Body of pancreas (tissue), 4 donors: Measurements from ENCODE around the gene UTS2. TPM values are rescaled to one million over a fixed set of nuclear protein-coding genes. Genes with fewer than 3 reads are reported as not detected.

Experiments
- ATAC-seq: fragments of 150-250 bp; one replicate; pipeline ENCODE4 v1.9.1; 2016
- DNase-seq, 4 donors: peaks; one replicate each; pipeline ENCODE4 v3.0.0-alpha.2; 2019
- H3K27ac ChIP-seq, 4 donors: fragments of 200-600 bp; sonication (generic); 1 replicate in 3 of 4; 2 replicates in 1 of 4; pipeline versions ENCODE4 v1.5.1 to v1.6.1; 2016 to 2019; ENCODE audit warnings: mild to moderate bottlenecking in 1 of 4, mixed read lengths in 1 of 4, moderate library complexity in 1 of 4
- H3K27me3 ChIP-seq, 2 donors: fragments of 200-600 bp; sonication (generic); one replicate each; pipeline ENCODE4 v1.6.0; 2016; ENCODE audit warnings: mild to moderate bottlenecking in 1 of 2
- H3K36me3 ChIP-seq, 2 donors: fragments of 200-600 bp; sonication (generic); replicated peaks in 1 of 2; 2 replicates each; pipeline ENCODE4 v1.5.1; 2016; ENCODE audit warnings: low read depth in 2 of 2; ENCODE audit not compliant: insufficient read depth in 1 of 2
- H3K4me1 ChIP-seq: fragments of 200-600 bp; sonication (generic); one replicate; pipeline ENCODE4 v1.6.0; 2016
- H3K4me3 ChIP-seq, 2 donors: fragments of 200-600 bp; sonication (generic); 1 replicate in 1 of 2; 2 replicates in 1 of 2; pipeline ENCODE4 v1.5.1; 2016 to 2019
- H3K9me3 ChIP-seq, 3 donors: fragments of 200-600 bp; sonication (generic); 1 replicate in 2 of 3; 2 replicates in 1 of 3; pipeline ENCODE4 v1.5.1; 2016
- POLR2A ChIP-seq, 3 donors: fragments of 450-650 bp; IDR thresholded peaks; one replicate each; pipeline ENCODE4 v1.6.1; 2016; ENCODE audit warnings: antibody characterized with exemption in 3 of 3, mild to moderate bottlenecking in 2 of 3
- WGBS, 2 donors: methylation state at CpG; one replicate each; pipeline ENCODE4 v1.1.5; 2017; 5-methylcytosine and 5-hydroxymethylcytosine counted together
- intact Hi-C: fragments of 100-400 bp; cut with DNase I; formaldehyde crosslinking; loops from one replicate; pipeline ENCODE4 v1.15.1; 2023
- total RNA-seq, 2 donors: library from RNA; depleted of rRNA; stranded (reverse); fragments of >200 nt; gene quantifications; one replicate each; pipeline ENCODE4 v1.1.0, GENCODE V29; 2016
- TF ChIP-seq, protein P1 (sequence below), 7 experiments: fragments of 450-650 bp in 4 of 7; fragments of 200-600 bp in 3 of 7; sonication (generic) in 3 of 7; IDR thresholded peaks; one replicate each; pipeline ENCODE4 v1.5.1; 2016 to 2019; ENCODE audit warnings: antibody characterized with exemption in 7 of 7

UTS2 gene
- total RNA-seq, 2 donors from 2014 or later = not detected

DNA sequence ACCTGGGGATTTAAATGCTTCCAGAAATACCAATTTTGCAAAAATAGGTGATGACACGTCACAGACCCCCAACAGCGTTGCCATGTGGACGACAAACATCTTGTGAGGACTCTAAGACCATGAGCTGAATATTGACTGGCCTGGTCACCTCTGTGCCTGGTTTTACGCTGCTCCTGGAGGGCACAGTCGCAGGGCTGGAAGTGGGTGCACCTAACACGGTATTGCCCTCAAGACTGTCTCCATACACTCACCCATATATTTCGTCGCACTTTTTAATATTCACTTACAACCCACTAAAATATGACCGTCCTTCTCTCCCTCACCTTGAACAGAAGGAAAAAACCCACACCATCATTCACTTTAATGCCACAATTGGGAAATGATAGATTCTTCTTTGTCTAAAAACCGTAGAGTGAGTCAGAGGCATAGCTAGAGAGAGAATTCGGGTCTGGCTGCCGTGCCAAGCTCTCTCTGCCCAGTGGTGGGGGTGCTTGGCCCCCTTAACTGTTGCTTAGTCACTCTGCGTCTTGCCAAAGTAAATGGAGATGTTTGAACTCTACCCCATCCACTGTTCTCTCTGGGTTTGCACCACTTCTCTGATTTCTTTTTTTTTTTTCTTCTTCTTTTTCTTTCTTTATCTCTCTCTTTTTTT lies 40.8 kb upstream of the UTS2 start:
- TF ChIP-seq POLR2A (IDR thresholded peaks at IDR 0.05) = no peak
- TF ChIP-seq, protein P1, sequence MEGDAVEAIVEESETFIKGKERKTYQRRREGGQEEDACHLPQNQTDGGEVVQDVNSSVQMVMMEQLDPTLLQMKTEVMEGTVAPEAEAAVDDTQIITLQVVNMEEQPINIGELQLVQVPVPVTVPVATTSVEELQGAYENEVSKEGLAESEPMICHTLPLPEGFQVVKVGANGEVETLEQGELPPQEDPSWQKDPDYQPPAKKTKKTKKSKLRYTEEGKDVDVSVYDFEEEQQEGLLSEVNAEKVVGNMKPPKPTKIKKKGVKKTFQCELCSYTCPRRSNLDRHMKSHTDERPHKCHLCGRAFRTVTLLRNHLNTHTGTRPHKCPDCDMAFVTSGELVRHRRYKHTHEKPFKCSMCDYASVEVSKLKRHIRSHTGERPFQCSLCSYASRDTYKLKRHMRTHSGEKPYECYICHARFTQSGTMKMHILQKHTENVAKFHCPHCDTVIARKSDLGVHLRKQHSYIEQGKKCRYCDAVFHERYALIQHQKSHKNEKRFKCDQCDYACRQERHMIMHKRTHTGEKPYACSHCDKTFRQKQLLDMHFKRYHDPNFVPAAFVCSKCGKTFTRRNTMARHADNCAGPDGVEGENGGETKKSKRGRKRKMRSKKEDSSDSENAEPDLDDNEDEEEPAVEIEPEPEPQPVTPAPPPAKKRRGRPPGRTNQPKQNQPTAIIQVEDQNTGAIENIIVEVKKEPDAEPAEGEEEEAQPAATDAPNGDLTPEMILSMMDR (IDR thresholded peaks at IDR 0.05) = no peak
- no peak overlapping the region for H3K27ac ChIP-seq
- H3K4me3 ChIP-seq = no peak overlapping the region
- ATAC-seq (no peak), DNase-seq (no peak)
- no peaks in the 10 kb centered on the region for H3K9me3 ChIP-seq
- H3K4me1 ChIP-seq = no peaks in the 10 kb centered on the region
- H3K36me3 ChIP-seq = no peaks in the 10 kb centered on the region
- intact Hi-C loops = loop anchor here (10.0 kb wide), 1 partner anchor 219 kb away; no protein-coding TSS in a partner anchor
- WGBS, 2 donors = 75 to 76% methylated on average over 13 of the region's 13 CpGs
- H3K27me3 ChIP-seq = no peaks in the 10 kb centered on the region

DNA sequence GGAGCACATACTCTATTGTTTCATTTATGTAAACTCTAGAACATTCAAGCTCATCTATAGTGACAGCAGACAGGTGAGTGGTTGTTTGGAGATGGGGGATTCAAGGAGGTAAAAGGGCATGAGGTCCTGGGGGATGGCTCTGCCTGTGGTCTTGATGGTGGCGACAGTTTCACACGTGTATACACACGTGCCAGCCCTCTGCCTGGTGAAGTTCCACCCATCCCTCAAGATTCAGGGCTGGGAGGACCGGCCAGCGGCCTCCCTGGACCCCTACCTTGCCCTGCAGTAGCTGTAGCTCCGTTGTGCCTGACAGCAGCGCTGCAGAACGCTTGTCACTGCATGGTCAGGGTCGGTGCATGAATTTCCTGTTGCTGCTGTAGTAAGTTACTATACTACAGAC lies 38.9 kb upstream of the UTS2 start:
- 55 to 58% methylated on average over 8 to 9 of the region's 9 CpGs for WGBS, 2 donors
- Histone ChIP-seq H3K27me3 (no peaks in the 10 kb centered on the region), H3K9me3 (no peaks in the 10 kb centered on the region), H3K27ac (no peak overlapping the region), H3K36me3 (no peaks in the 10 kb centered on the region), H3K4me1 (no peaks in the 10 kb centered on the region), H3K4me3 (no peak overlapping the region)
- DNase-seq (no peak), ATAC-seq (no peak)
- TF ChIP-seq, protein P1 (IDR thresholded peaks at IDR 0.05) = no peak
- TF ChIP-seq POLR2A (IDR thresholded peaks at IDR 0.05) = no peak
- intact Hi-C loops = loop anchor here (10.0 kb wide), 1 partner anchor 217 kb away; no protein-coding TSS in a partner anchor

DNA sequence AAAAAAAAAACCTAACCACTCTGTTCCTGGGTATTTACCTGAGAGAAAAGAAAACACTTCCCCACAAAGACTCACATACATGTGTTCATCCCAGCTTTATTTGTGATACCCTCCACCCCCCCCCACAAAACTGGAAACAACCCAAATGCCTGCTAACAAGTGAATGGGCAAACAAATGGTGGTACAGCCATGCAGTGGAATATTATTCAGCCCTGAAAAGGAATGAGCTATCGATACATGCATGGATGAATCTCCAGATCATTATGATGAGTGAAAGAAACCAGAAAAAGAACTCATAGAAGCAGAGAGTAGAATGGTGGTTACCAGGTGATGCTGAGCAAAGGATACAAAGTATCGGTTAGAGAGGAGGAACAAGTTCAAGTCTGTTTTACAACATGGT lies 38.0 kb upstream of the UTS2 start:
- Histone ChIP-seq H3K27ac (no peak overlapping the region), H3K27me3 (no peaks in the 10 kb centered on the region), H3K36me3 (no peaks in the 10 kb centered on the region), H3K4me1 (peaks cover 5% of the 10 kb centered on the region), H3K4me3 (no peak overlapping the region), H3K9me3 (no peaks in the 10 kb centered on the region)
- intact Hi-C loops = loop anchor here (10.0 kb wide), 1 partner anchor 216 kb away; no protein-coding TSS in a partner anchor
- WGBS, 2 donors = 91 to 97% methylated on average over 2 of the region's 2 CpGs
- no peak for DNase-seq
- no peak for ATAC-seq
- TF ChIP-seq, protein P1 (IDR thresholded peaks at IDR 0.05) = no peak
- TF ChIP-seq POLR2A (IDR thresholded peaks at IDR 0.05) = no peak

DNA sequence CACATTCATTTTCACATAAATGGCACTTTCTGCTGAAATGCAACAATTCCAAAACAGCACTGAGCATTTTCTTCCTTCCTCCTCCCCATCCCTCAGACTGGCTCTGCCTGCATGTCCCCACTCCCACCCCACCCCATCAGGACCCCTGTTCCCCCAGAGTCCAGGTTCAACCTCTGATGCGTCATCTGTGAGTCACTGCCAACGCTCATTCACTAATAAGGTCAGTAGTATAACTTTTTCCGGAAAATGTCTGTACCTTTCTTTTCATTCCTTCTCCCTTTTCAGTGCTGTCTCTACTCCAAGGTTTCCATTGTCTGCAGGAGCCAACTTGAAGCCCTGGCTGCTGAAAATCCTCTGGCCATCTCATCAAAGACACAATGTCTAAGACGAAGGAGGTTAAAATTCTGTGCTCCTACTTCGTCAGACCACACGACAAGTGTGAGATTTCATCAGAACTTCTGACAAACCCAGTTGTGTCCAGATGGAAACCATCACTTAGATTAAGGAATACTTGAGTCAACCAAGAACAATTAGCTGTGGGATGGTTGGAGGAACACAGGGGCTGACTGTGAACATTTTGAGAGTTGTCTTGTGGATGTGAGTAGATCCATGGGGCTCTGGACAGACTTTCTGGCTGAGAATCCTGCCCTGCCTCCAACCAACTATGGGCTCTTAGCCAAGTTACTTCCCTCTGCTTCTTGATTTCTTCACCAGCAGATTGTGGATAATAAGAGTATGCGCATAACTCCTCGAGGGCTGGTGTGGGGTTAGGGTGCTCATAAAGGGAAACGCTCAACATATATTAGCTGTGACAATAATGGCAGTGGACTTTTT lies 35.6 kb upstream of the UTS2 start:
- no peak overlapping the region for H3K4me3 ChIP-seq
- H3K36me3 ChIP-seq = no peaks in the 10 kb centered on the region
- peaks cover 9% of the 10 kb centered on the region for H3K4me1 ChIP-seq
- intact Hi-C loops = no loop called here
- WGBS, 2 donors = 69 to 76% methylated on average over 9 of the region's 9 CpGs
- TF ChIP-seq, protein P1 (IDR thresholded peaks at IDR 0.05) = no peak
- TF ChIP-seq POLR2A (IDR thresholded peaks at IDR 0.05) = no peak
- no peak overlapping the region for H3K27ac ChIP-seq
- ATAC-seq (no peak), DNase-seq (no peak)
- H3K27me3 ChIP-seq = no peaks in the 10 kb centered on the region
- no peaks in the 10 kb centered on the region for H3K9me3 ChIP-seq
